ENCODE data around the gene PLEKHA8.
A peak's percentile ranks its signal among the peaks of the same experiment; 100 is the strongest.

Gene PLEKHA8

DNA sequence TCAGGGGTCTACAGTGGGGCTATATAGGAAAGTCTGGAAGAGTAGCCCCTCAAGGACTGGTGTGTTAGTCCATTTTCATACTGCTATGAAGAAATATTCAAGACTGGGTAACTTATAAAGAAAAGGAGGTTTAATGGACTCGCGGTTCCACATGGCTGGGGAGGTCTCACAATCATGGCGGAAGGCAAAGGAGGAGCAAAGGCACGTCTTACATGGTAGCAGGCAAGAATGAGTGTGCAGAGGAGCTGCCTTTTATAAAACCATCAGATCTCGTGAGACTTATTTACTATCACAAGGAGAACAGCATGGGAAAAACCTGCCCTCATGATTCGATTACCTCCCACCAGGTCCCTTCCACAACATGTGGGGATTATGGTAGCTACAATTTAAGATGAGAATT is 4.7 kb upstream of the PLEKHA8 start:
- Histone ChIP-seq H3K4me1 (peaks cover 0 to 35% (median 26%) of the 10 kb centered on the region in 4 donors), H3K9me3 (no peaks in the 10 kb centered on the region), H3K36me3 (peaks cover 0 to under 1% (median 0%) of the 10 kb centered on the region in 3 donors), H3K27ac (no peak overlapping the region), H3K27me3 (no peaks in the 10 kb centered on the region), H3K4me3 (no peak overlapping the region)
- TF ChIP-seq, protein P1, sequence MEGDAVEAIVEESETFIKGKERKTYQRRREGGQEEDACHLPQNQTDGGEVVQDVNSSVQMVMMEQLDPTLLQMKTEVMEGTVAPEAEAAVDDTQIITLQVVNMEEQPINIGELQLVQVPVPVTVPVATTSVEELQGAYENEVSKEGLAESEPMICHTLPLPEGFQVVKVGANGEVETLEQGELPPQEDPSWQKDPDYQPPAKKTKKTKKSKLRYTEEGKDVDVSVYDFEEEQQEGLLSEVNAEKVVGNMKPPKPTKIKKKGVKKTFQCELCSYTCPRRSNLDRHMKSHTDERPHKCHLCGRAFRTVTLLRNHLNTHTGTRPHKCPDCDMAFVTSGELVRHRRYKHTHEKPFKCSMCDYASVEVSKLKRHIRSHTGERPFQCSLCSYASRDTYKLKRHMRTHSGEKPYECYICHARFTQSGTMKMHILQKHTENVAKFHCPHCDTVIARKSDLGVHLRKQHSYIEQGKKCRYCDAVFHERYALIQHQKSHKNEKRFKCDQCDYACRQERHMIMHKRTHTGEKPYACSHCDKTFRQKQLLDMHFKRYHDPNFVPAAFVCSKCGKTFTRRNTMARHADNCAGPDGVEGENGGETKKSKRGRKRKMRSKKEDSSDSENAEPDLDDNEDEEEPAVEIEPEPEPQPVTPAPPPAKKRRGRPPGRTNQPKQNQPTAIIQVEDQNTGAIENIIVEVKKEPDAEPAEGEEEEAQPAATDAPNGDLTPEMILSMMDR (IDR thresholded peaks at IDR 0.05), result no peak
- no peak for DNase-seq
- intact Hi-C loops (cut with DNase I; ENCODE audit: low total_unique reads), result no loop called here

DNA sequence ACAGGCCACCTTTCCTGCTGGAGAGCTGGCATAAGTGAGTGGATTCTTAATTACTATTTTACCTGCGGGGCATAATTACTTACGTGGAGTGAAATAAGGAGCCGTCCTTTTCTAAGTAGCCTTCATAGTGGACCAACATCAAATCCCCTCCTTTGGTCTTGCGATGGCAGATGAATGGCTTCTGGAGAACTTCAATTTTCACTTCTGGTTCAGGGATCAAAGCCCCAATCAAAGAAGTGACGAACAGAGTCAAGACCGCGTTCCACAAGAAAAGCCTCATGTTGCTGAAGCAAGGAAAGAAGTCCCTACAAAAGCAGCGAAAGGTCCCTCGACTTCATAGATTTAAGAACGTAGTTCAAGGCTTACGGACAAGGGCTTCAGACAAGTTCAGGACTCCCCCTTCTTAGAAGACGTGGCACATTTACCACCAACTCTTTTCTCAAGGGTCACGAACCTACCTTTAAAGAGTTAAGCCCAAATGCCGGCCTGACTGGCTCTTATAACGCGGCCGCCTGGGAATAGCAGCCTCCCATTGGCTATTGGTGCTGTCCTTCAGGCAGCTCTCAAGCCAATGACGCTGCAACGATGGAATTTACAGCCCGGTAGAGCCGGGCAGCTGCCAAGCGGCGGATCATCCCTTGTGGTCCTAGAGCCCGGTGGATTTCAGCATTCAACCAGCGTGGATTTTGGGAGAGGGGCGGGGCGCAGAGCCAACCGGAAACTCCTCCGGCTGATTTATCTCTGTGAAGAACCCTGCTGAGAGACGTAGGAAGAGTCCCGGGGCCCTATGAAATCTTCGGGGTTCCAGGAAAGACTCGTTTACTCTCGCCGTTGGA is 1.8 kb upstream of the PLEKHA8 start, which contains the start of gene FKBP14:
Gene FKBP14 (minus strand): TSS at position 474 of the 836 bp plus-strand sequence. CDS start 194 bp downstream, at position 280.
- peak within 1 kb of the TSS; percentile 93 to 94 for H3K4me3 ChIP-seq
- H3K27ac ChIP-seq, result peak within 1 kb of the TSS; percentile 91 to 92
- H3K9me3 ChIP-seq, result no peaks in the 10 kb centered on the region
- no peaks in the 10 kb centered on the region for H3K36me3 ChIP-seq
- H3K4me1 ChIP-seq, result peaks cover 0 to 54% (median 34%) of the 10 kb centered on the region in 4 donors
- intact Hi-C loops (cut with DNase I; ENCODE audit: low total_unique reads), result loop anchor here (5.0 kb wide), 2 partner anchors 39 to 111 kb away; partner anchors contain the start of gene SCRN1
- no peaks in the 10 kb centered on the region for H3K27me3 ChIP-seq
- DNase-seq, result peak; percentile 97 to 98
- TF ChIP-seq, protein P1 (IDR thresholded peaks at IDR 0.05), result no peak

GRCh38 chr7:30027065-30027456 is 1.2 kb upstream of the PLEKHA8 start:
- Histone ChIP-seq H3K9me3 (no peaks in the 10 kb centered on the region), H3K4me3 (peak overlapping the region; percentile 93 to 94), H3K27ac (peak overlapping the region; percentile 91 to 92), H3K36me3 (no peaks in the 10 kb centered on the region), H3K4me1 (peaks cover 0 to 54% (median 34%) of the 10 kb centered on the region in 4 donors), H3K27me3 (no peaks in the 10 kb centered on the region)
- no peak for DNase-seq
- intact Hi-C loops (cut with DNase I; ENCODE audit: low total_unique reads), result loop anchor here (5.0 kb wide), 2 partner anchors 40 to 110 kb away; partner anchors contain the start of gene SCRN1
- TF ChIP-seq, protein P1 (IDR thresholded peaks at IDR 0.05), result no peak

- Histone ChIP-seq H3K4me1 (peaks cover 0 to 60% (median 40%) of the 10 kb centered on the region in 4 donors), H3K4me3 (peak overlapping the region; percentile 93 to 94), H3K36me3 (no peaks in the 10 kb centered on the region), H3K27ac (peak overlapping the region; percentile 91 to 92), H3K9me3 (no peaks in the 10 kb centered on the region), H3K27me3 (no peaks in the 10 kb centered on the region)
- intact Hi-C loops (cut with DNase I; ENCODE audit: low total_unique reads), result loop anchor here (5.0 kb wide), 2 partner anchors 40 to 110 kb away; partner anchors contain the start of gene SCRN1
- TF ChIP-seq, protein P1 (IDR thresholded peaks at IDR 0.05), result no peak
- no peak for DNase-seq
These were observed 434 bp upstream of the PLEKHA8 start for GRCh38 chr7:30027740-30028215.

DNA sequence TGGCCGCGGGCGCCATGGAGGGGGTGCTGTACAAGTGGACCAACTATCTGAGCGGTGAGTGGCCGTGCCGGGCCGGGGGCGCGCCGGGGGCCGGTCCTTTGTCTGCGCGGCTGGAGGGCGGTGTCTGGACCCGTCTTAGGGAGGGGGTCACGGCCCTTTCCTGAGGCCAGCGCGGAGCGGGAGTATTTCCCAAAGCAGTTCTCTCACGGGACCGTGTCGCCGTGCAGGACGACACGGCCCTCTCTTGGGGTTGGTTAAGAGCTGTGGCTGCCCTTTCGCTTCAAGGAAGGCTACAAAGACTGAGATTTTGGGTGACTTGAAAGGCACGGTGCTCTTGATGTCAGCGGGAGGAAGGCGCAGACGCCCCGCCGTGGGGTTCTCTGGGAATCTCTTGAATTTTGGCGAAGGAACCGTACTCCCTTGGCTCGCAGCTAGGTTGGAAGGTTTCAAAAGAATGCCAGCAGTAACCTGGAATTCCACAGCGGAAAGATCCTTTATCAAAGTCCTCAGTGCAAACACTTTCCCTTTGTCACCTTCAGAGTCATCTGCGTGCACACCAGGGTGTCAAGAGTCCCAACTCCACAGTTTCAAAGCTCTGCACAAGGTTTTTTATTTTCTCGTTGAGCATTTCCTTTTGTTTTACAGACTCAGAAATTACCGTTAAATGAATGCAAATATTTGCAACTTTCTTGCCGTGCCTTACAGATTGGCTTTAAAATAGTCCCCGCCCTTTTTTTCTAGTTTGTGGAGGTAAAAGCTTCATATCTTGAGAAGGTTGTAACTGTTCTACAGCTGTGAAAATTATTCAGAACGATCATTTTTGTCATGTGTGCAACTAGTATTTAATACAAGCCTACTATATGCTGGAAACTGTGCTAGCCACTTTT is 780 bp downstream of the PLEKHA8 start:
- peak; percentile 37 to 78 for DNase-seq
- H3K36me3 ChIP-seq, result no peaks in the 10 kb centered on the region
- peak overlapping the region; percentile 93 to 94 for H3K4me3 ChIP-seq
- H3K27me3 ChIP-seq, result no peaks in the 10 kb centered on the region
- intact Hi-C loops (cut with DNase I; ENCODE audit: low total_unique reads), result loop anchor here (5.0 kb wide), 2 partner anchors 42 to 108 kb away; partner anchors contain the start of gene SCRN1
- H3K4me1 ChIP-seq, result peaks cover 0 to 59% (median 38%) of the 10 kb centered on the region in 4 donors
- TF ChIP-seq, protein P1 (IDR thresholded peaks at IDR 0.05), result no peak
- no peaks in the 10 kb centered on the region for H3K9me3 ChIP-seq
- H3K27ac ChIP-seq, result peak overlapping the region; percentile 91 to 92
